ENCODE results near the gene LIPI.

GRCh38 chr21:14236180-14236579 lies 25.4 kb upstream of the LIPI start:
- TF ChIP-seq CTCF (IDR thresholded peaks at IDR 0.05; ENCODE audit: insufficient read depth, low read length, poor library complexity, severe bottlenecking) (no peak), EZH2phosphoT487 (conservative IDR thresholded peaks at IDR 0.05; ENCODE audit: low read length) (no peak)
